MCF 10A (cell line): Measurements from ENCODE around the gene JMJD4. TPM values are rescaled to one million over a fixed set of nuclear protein-coding genes. Genes with fewer than 3 reads are reported as not detected.

Experiments used
- BruUV-seq: library from RNA; stranded (reverse); fragments of 400-500 nt; replicated peaks from 2 replicates; lab custom pipeline; 2021; lab: Mats Ljungman, UMichigan
- CTCF ChIA-PET: fragments of 300-600 bp; sonication (Branson Sonifier 250); formaldehyde crosslinking; extraction: SDS; loops from one replicate; lab custom pipeline; 2021; ENCODE audit warnings: antibody characterized with exemption, inconsistent platforms; lab: Yijun Ruan, JAX
- POLR2A ChIA-PET: fragments of 300-600, 350-650 bp; sonication (Branson Sonifier 250); formaldehyde crosslinking; extraction: SDS; loops from one replicate; lab custom pipeline; 2020; ENCODE audit warnings: antibody characterized with exemption, inconsistent platforms; lab: Yijun Ruan, JAX
- DNase-seq: peaks from one replicate; pipeline ENCODE4 v3.0.0-alpha.2; 2018; ENCODE audit not compliant: unreplicated experiment
- H3K27ac Mint-ChIP-seq: one replicate; pipeline ENCODE4 v1.8.0; 2022; ENCODE audit warnings: mild to moderate bottlenecking, low read depth, mixed read lengths; ENCODE audit not compliant: unreplicated experiment
- H3K27me3 Mint-ChIP-seq: one replicate; pipeline ENCODE4 v1.8.0; 2022; ENCODE audit warnings: mixed read lengths; ENCODE audit not compliant: insufficient read depth, unreplicated experiment
- H3K36me3 Mint-ChIP-seq: one replicate; pipeline ENCODE4 v1.8.0; 2022; ENCODE audit warnings: mild to moderate bottlenecking, moderate library complexity, mixed read lengths; ENCODE audit not compliant: insufficient read depth, unreplicated experiment
- H3K4me1 Mint-ChIP-seq: one replicate; pipeline ENCODE4 v1.8.0; 2022; ENCODE audit warnings: mixed read lengths; ENCODE audit not compliant: insufficient read depth, unreplicated experiment
- H3K4me3 Mint-ChIP-seq: one replicate; pipeline ENCODE4 v1.8.0; 2022; ENCODE audit warnings: mild to moderate bottlenecking, moderate library complexity, mixed read lengths; ENCODE audit not compliant: unreplicated experiment
- H3K9me3 Mint-ChIP-seq: one replicate; pipeline ENCODE4 v1.8.0; 2022; ENCODE audit warnings: mixed read lengths; ENCODE audit not compliant: unreplicated experiment
- CTCF ChIP-seq: fragments of 200-600 bp; IDR thresholded peaks from one replicate; pipeline ENCODE4 v1.8.0; 2022; ENCODE audit warnings: antibody characterized with exemption, mild to moderate bottlenecking; ENCODE audit not compliant: unreplicated experiment
- intact Hi-C: fragments of 100-400 bp; cut with micrococcal nuclease; formaldehyde crosslinking; loops from 2 replicates; pipeline ENCODE4 v1.14.1; 2022
- total RNA-seq: library from RNA; stranded (reverse); gene quantifications from 2 replicates; pipeline ENCODE4 v1.2.3, GENCODE V29; 2022

JMJD4 gene
- total RNA-seq, 1 experiment from 2014 or later = 43.2 TPM

- Mint-ChIP-seq H3K36me3 (peaks cover 49% of the 10 kb centered on the region), H3K9me3 (no peaks in the 10 kb centered on the region), H3K27me3 (no peaks in the 10 kb centered on the region), H3K27ac (peak overlapping the region; percentile 5), H3K4me1 (peaks cover 42% of the 10 kb centered on the region), H3K4me3 (peak overlapping the region; percentile 93)
- peak; percentile 71 for DNase-seq
- TF ChIP-seq CTCF = peak; percentile 80
- ChIA-PET CTCF (interaction anchor here (0.7 to 2.7 kb wide), 5 partner anchors 30 to 249 kb away, joined by 3 to 12 read pairs (median 4); no protein-coding TSS in a partner anchor), POLR2A (interaction anchor here (0.6 to 2.3 kb wide), 7 partner anchors 14 to 390 kb away, joined by 3 to 7 read pairs (median 5); partner anchors contain the start of gene ZNF678)
- intact Hi-C loops = loop anchor here (2.0 kb wide), 2 partner anchors 29 to 167 kb away; partner anchors contain the start of gene ZNF678
- BruUV-seq = no TSS peak
These were observed 5.0 kb downstream of the JMJD4 start for GRCh38 chr1:227729881-227730629.

- peaks cover 42% of the 10 kb centered on the region for H3K36me3 Mint-ChIP-seq
- intact Hi-C loops = loop anchor here (2.0 kb wide), 2 partner anchors 29 to 167 kb away; partner anchors contain the start of gene ZNF678
- POLR2A ChIA-PET = interaction anchor here (0.6 to 2.3 kb wide), 8 partner anchors 15 to 353 kb away, joined by 3 to 7 read pairs (median 4); partner anchors contain the start of genes ARF1 and ZNF678
- H3K4me1 Mint-ChIP-seq = peaks cover 44% of the 10 kb centered on the region
- DNase-seq = peak; percentile 36
- H3K27me3 Mint-ChIP-seq = no peaks in the 10 kb centered on the region
- peak overlapping the region; percentile 55 for H3K27ac Mint-ChIP-seq
- no peak for TF ChIP-seq CTCF
- peak overlapping the region; percentile 93 for H3K4me3 Mint-ChIP-seq
- no TSS peak for BruUV-seq
- H3K9me3 Mint-ChIP-seq = peaks cover 3% of the 10 kb centered on the region
- CTCF ChIA-PET = interaction anchor here (0.5 to 2.7 kb wide), 8 partner anchors 30 to 705 kb away, joined by 3 to 12 read pairs (median 4); no protein-coding TSS in a partner anchor
These were observed 5.8 kb downstream of the JMJD4 start for GRCh38 chr1:227729144-227729880.

GRCh38 chr1:227728892-227729143 lies 6.3 kb downstream of the JMJD4 start:
- Mint-ChIP-seq H3K27me3 (no peaks in the 10 kb centered on the region), H3K36me3 (peaks cover 41% of the 10 kb centered on the region), H3K9me3 (peaks cover 8% of the 10 kb centered on the region), H3K4me3 (peak overlapping the region; percentile 93), H3K4me1 (peaks cover 46% of the 10 kb centered on the region), H3K27ac (peak overlapping the region; percentile 55)
- no TSS peak for BruUV-seq
- DNase-seq = no peak
- intact Hi-C loops = loop anchor here (1.0 to 2.0 kb wide), 4 partner anchors 30 to 248 kb away; partner anchors contain the start of gene ZNF678
- no peak for TF ChIP-seq CTCF
- ChIA-PET CTCF (interaction anchor here (0.5 to 2.7 kb wide), 6 partner anchors 31 to 705 kb away, joined by 3 to 12 read pairs (median 4); no protein-coding TSS in a partner anchor), POLR2A (interaction anchor here (0.7 to 2.3 kb wide), 4 partner anchors 15 to 354 kb away, joined by 3 to 7 read pairs (median 4); partner anchors contain the start of gene ARF1)
